GM06990 (cell line): Measurements from ENCODE around the gene RCC1.

ENCODE experiments used
- DNase-seq: peaks from one replicate; pipeline ENCODE4 v3.0.0-alpha.2; 2011; ENCODE audit not compliant: insufficient read length; ENCODE audit errors: extremely low read depth
- H3K27me3 ChIP-seq: replicated peaks from 2 replicates; pipeline ENCODE4 v1.6.0; 2011; ENCODE audit warnings: low read length; ENCODE audit not compliant: control insufficient read depth, insufficient read depth
- H3K36me3 ChIP-seq: 2 replicates; pipeline ENCODE4 v1.5.1; 2011; ENCODE audit warnings: low read length; ENCODE audit not compliant: control insufficient read depth, insufficient read depth
- H3K4me3 ChIP-seq: replicated peaks from 2 replicates; pipeline ENCODE4 v1.5.1; 2011; ENCODE audit warnings: low read depth, mild to moderate bottlenecking, control low read depth, low read length
- CTCF ChIP-seq: IDR thresholded peaks from 2 replicates; pipeline ENCODE4 v1.5.1; 2011; ENCODE audit warnings: low read length, control low read depth, mild to moderate bottlenecking, inconsistent platforms; ENCODE audit not compliant: insufficient read depth, poor library complexity, severe bottlenecking

RCC1 gene

GRCh38 chr1:28505406-28506187, at the start of gene RCC1:
TSS of gene RCC1 (plus strand) at chr1:28506043. CDS start at chr1:28529867, 23,824 bp downstream.
- peaks cover 23% of the 10 kb centered on the region for H3K36me3 ChIP-seq
- DNase-seq: peak; percentile 92

GRCh38 chr1:28456078-28456477, 49.8 kb upstream of the RCC1 start:
- H3K36me3 ChIP-seq: no peaks in the 10 kb centered on the region
- DNase-seq: no peak
- TF ChIP-seq CTCF: no peak
- no peaks in the 10 kb centered on the region for H3K27me3 ChIP-seq
- no peak overlapping the region for H3K4me3 ChIP-seq

More at GRCh38 chr1:28505406-28506187, at the start of gene RCC1:
- peak within 1 kb of the TSS; percentile 93 for H3K4me3 ChIP-seq
- TF ChIP-seq CTCF: no peak
- no peaks in the 10 kb centered on the region for H3K27me3 ChIP-seq

GRCh38 chr1:28457678-28458077, 48.2 kb upstream of the RCC1 start:
- H3K36me3 ChIP-seq: no peaks in the 10 kb centered on the region
- TF ChIP-seq CTCF: no peak
- DNase-seq: no peak
- H3K4me3 ChIP-seq: no peak overlapping the region
- no peaks in the 10 kb centered on the region for H3K27me3 ChIP-seq

GRCh38 chr1:28458237-28459228, 47.3 kb upstream of the RCC1 start:
- H3K36me3 ChIP-seq: no peaks in the 10 kb centered on the region
- no peak overlapping the region for H3K4me3 ChIP-seq
- no peak for DNase-seq
- no peaks in the 10 kb centered on the region for H3K27me3 ChIP-seq
- TF ChIP-seq CTCF: no peak

- Histone ChIP-seq H3K27me3 (no peaks in the 10 kb centered on the region), H3K4me3 (no peak overlapping the region), H3K36me3 (peaks cover 2% of the 10 kb centered on the region; the same call in 1 of the 2 replicates)
- DNase-seq: no peak
- TF ChIP-seq CTCF: no peak
Measured at GRCh38 chr1:28466226-28466778, 39.5 kb upstream of the RCC1 start.
